Endothelial cell of umbilical vein (primary cell): ENCODE measurements around the gene SPNS2. TPM values are rescaled to one million over a fixed set of nuclear protein-coding genes. Genes with fewer than 3 reads are reported as not detected.

ENCODE experiments used
- BruUV-seq: library from RNA; stranded (reverse); fragments of 400-500 nt; replicated peaks from 2 replicates; lab custom pipeline; 2021; lab: Mats Ljungman, UMichigan
- CTCF ChIA-PET: fragments of 300-600, 350-600 bp; sonication (Branson Sonifier 250); formaldehyde crosslinking; loops from one replicate; lab custom pipeline; 2021; ENCODE audit warnings: antibody characterized with exemption, inconsistent platforms; lab: Charles Lee
- POLR2A ChIA-PET: fragments of 300-600, 350-600 bp; sonication (Branson Sonifier 250); formaldehyde crosslinking; loops from one replicate; lab custom pipeline; 2021; ENCODE audit warnings: antibody characterized with exemption, inconsistent platforms; lab: Charles Lee
- DNase-seq: peaks from one replicate; pipeline ENCODE4 v3.0.0-alpha.2; 2011; ENCODE audit warnings: low read depth, low spot score
- FAIRE-seq: peaks from 2 replicates; lab custom pipeline; 2011; peaks lifted over from hg19 to GRCh38; lab: Jason Lieb, UNC
- H2AFZ ChIP-seq: 2 replicates; pipeline ENCODE4 v1.6.0; 2012; ENCODE audit warnings: low read depth, low read length, control low read depth, inconsistent platforms
- H3K27ac ChIP-seq: 2 replicates; pipeline ENCODE4 v1.5.1; 2011; ENCODE audit warnings: low read depth, mild to moderate bottlenecking, control low read depth, low read length, moderate library complexity; ENCODE audit not compliant: insufficient read depth
- H3K27me3 ChIP-seq, 2 experiments: 2 replicates each; pipeline versions ENCODE4 v1.6.0 to v1.6.1; 2011; ENCODE audit warnings: low read length in 2 of 2, mixed read lengths in 1 of 2; ENCODE audit not compliant: control insufficient read depth in 2 of 2, insufficient read depth in 2 of 2
- H3K36me3 ChIP-seq, 2 experiments: 2 replicates in 1 of 2; 3 replicates in 1 of 2; pipeline ENCODE4 v1.5.1; 2011; ENCODE audit warnings: low read length in 2 of 2, mild to moderate bottlenecking in 1 of 2, moderate library complexity in 1 of 2; ENCODE audit not compliant: control insufficient read depth in 2 of 2, insufficient read depth in 2 of 2; ENCODE audit errors: extremely low read depth in 1 of 2
- H3K4me1 ChIP-seq: 3 replicates; pipeline ENCODE4 v1.5.1; 2011; ENCODE audit warnings: mild to moderate bottlenecking, low read length; ENCODE audit not compliant: control insufficient read depth, insufficient read depth; ENCODE audit errors: extremely low read depth
- H3K4me2 ChIP-seq: 2 replicates; pipeline ENCODE4 v1.6.1; 2011; ENCODE audit warnings: low read length, control low read depth, mixed read lengths; ENCODE audit not compliant: insufficient read depth
- H3K4me3 ChIP-seq, 3 experiments: fragments of 200-600 bp in 1 of 3; sonication (generic), shearing (Covaris generic) in 1 of 3; replicated peaks in 1 of 3; 2 replicates each; pipeline ENCODE4 v1.5.1; 2011 to 2016; ENCODE audit warnings: control low read depth in 3 of 3, low read length in 3 of 3, mild to moderate bottlenecking in 2 of 3, inconsistent platforms in 1 of 3, low read depth in 1 of 3, moderate library complexity in 1 of 3; ENCODE audit not compliant: insufficient read depth in 1 of 3
- H3K79me2 ChIP-seq: 2 replicates; pipeline ENCODE4 v1.6.0; 2012; ENCODE audit warnings: low read length, inconsistent platforms; ENCODE audit not compliant: control insufficient read depth, insufficient read depth
- H3K9ac ChIP-seq: replicated peaks from 2 replicates; pipeline ENCODE3; 2011; ENCODE audit warnings: low read length, control low read depth; ENCODE audit not compliant: insufficient read depth; ENCODE audit errors: extremely low read depth
- H3K9me1 ChIP-seq: replicated peaks from 3 replicates; pipeline ENCODE4 v1.6.0; 2011; ENCODE audit warnings: mild to moderate bottlenecking, low read length; ENCODE audit not compliant: control insufficient read depth, insufficient read depth; ENCODE audit errors: extremely low read depth
- H3K9me3 ChIP-seq: replicated peaks from 2 replicates; pipeline ENCODE4 v1.5.1; 2012; ENCODE audit warnings: low read length, inconsistent platforms; ENCODE audit not compliant: control insufficient read depth, insufficient read depth
- H4K20me1 ChIP-seq: replicated peaks from 2 replicates; pipeline ENCODE3; 2011; ENCODE audit warnings: mild to moderate bottlenecking, low read length; ENCODE audit not compliant: control insufficient read depth, insufficient read depth; ENCODE audit errors: extremely low read depth
- EZH2 ChIP-seq: IDR thresholded peaks from 2 replicates; pipeline ENCODE4 v1.6.1; 2012; ENCODE audit warnings: borderline replicate concordance, low read depth, mild to moderate bottlenecking, moderate library complexity, low read length, inconsistent platforms; ENCODE audit not compliant: severe bottlenecking
- FOS ChIP-seq: IDR thresholded peaks from 2 replicates; pipeline ENCODE4 v1.6.1; 2011; ENCODE audit warnings: mild to moderate bottlenecking, low read length, moderate library complexity, borderline replicate concordance; ENCODE audit not compliant: insufficient read depth
- GATA2 ChIP-seq: IDR thresholded peaks from 2 replicates; pipeline ENCODE4 v1.7.0; 2011; ENCODE audit warnings: low read depth, mild to moderate bottlenecking, moderate library complexity, mixed read lengths, low read length; ENCODE audit not compliant: insufficient read length, insufficient read depth
- JUN ChIP-seq: IDR thresholded peaks from 2 replicates; pipeline ENCODE4 v1.6.1; 2011; ENCODE audit warnings: borderline replicate concordance, low read depth; ENCODE audit not compliant: insufficient read length, insufficient read depth
- MYC ChIP-seq: IDR thresholded peaks from one replicate; pipeline ENCODE4 v1.6.1; 2011; ENCODE audit warnings: mild to moderate bottlenecking, low read depth, low read length
- POLR2A ChIP-seq: IDR thresholded peaks from 2 replicates; pipeline ENCODE4 v1.6.1; 2012; ENCODE audit warnings: low read depth, mild to moderate bottlenecking, control low read depth, low read length
- POLR2AphosphoS5 ChIP-seq: IDR thresholded peaks from 2 replicates; pipeline ENCODE4 v1.6.1; 2012; ENCODE audit warnings: low read depth, mild to moderate bottlenecking, control low read depth, low read length, moderate library complexity; ENCODE audit not compliant: insufficient read depth
- dilution Hi-C: fragments of 300-500 bp; cut with MboI; formaldehyde crosslinking; loops from one replicate; pipeline ENCODE4 v1.15.0; 2019; ENCODE audit warnings: low sequenced_read_pairs; ENCODE audit not compliant: extremely low pct_ligation_motif_present
- intact Hi-C: fragments of 100-400 bp; cut with micrococcal nuclease; formaldehyde crosslinking; loops from one replicate; pipeline ENCODE4 v1.10.0; 2022
- polyA plus RNA-seq, 4 experiments: library from polyadenylated mRNA; depleted of rRNA in 3 of 4; stranded (reverse) in 3 of 4; unstranded in 1 of 4; fragments of >200 nt; gene quantifications; 2 replicates each; pipeline versions ENCODE4 v1.2.1 to v1.2.3, GENCODE V29; 2011 to 2012; ENCODE audit warnings: missing spikeins in 1 of 4
- total RNA-seq: library from RNA; stranded (reverse); gene quantifications from 2 replicates; pipeline ENCODE4 v1.2.3, GENCODE V29; 2021
- TF ChIP-seq, protein P1 (sequence below): IDR thresholded peaks from 2 replicates; pipeline ENCODE4 v1.6.1; 2011; ENCODE audit not compliant: insufficient read depth, insufficient read length
- TF ChIP-seq, protein P2 (sequence below), 2 donors: IDR thresholded peaks; 1 replicate in 1 of 2; 2 replicates in 1 of 2; pipeline ENCODE4 v1.5.1; 2011; ENCODE audit warnings: low read length in 2 of 2, mild to moderate bottlenecking in 2 of 2, moderate library complexity in 2 of 2, control low read depth in 1 of 2, inconsistent platforms in 1 of 2, low read depth in 1 of 2; ENCODE audit not compliant: insufficient read depth in 1 of 2; ENCODE audit errors: extremely low read depth in 1 of 2

SPNS2 gene
- total and polyA plus RNA-seq, 2 donors (not counting 3 experiments of a cell fraction or from before 2014, with no cell fraction given) = 70.2 to 77.3 TPM

DNA sequence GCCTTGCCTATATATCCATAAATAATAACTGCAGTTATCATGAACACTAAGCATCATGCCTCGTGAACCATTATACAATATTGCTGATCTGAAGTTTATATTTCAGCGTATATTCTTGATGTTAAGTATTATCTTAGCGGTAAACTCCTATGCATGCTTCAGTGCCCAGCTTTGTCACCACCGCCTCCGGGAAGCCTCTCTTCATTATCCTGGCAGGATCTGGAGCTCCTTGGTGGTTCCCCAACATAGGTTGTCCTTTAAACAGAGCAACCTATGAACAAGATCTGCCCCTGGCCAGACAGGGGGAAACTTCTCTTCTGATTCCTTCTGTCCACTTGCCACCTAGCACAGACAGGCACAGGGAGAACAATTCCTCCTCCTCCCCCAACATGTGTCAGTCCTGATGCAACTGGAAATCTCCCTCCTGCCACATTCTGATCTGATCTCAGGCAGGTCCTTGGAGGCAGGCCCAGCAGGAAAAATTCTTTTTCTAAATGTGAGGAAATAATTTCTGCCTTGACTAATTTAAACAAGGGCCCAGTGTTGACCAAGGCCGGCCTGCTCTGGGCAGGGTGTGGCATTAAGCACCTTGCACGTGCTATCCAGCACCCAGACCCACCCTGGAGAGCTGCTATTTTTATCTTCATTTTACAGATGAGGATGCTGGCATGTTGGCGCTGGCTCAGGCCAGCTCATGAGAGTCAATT lies 22.4 kb downstream of the SPNS2 start:
- H3K27ac ChIP-seq = no peak overlapping the region
- H3K4me3 ChIP-seq = no peak overlapping the region
- peaks cover 21% of the 10 kb centered on the region for H3K4me1 ChIP-seq
- no TSS peak for BruUV-seq
- no peak overlapping the region for H2AFZ ChIP-seq
- POLR2A ChIA-PET = interaction anchor here (0.9 kb wide), 1 partner anchor 17 kb away, joined by 4 read pairs; no protein-coding TSS in a partner anchor
- no peaks in the 10 kb centered on the region for H4K20me1 ChIP-seq
- H3K4me2 ChIP-seq = no peak overlapping the region
- dilution Hi-C loops (no loop called here), intact Hi-C loops (no loop called here)
- no peaks in the 10 kb centered on the region for H3K79me2 ChIP-seq
- TF ChIP-seq MYC (no peak), POLR2A (no peak), GATA2 (no peak), JUN (no peak), POLR2AphosphoS5 (no peak), FOS (no peak), EZH2 (no peak)
- TF ChIP-seq, protein P1, sequence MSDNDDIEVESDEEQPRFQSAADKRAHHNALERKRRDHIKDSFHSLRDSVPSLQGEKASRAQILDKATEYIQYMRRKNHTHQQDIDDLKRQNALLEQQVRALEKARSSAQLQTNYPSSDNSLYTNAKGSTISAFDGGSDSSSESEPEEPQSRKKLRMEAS = no peak
- TF ChIP-seq, protein P2, sequence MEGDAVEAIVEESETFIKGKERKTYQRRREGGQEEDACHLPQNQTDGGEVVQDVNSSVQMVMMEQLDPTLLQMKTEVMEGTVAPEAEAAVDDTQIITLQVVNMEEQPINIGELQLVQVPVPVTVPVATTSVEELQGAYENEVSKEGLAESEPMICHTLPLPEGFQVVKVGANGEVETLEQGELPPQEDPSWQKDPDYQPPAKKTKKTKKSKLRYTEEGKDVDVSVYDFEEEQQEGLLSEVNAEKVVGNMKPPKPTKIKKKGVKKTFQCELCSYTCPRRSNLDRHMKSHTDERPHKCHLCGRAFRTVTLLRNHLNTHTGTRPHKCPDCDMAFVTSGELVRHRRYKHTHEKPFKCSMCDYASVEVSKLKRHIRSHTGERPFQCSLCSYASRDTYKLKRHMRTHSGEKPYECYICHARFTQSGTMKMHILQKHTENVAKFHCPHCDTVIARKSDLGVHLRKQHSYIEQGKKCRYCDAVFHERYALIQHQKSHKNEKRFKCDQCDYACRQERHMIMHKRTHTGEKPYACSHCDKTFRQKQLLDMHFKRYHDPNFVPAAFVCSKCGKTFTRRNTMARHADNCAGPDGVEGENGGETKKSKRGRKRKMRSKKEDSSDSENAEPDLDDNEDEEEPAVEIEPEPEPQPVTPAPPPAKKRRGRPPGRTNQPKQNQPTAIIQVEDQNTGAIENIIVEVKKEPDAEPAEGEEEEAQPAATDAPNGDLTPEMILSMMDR (IDR thresholded peaks at IDR 0.05; ENCODE audit: extremely low read depth in 1 of 2, insufficient read depth in 1 of 2, low read depth in 1 of 2, low read length in 2 of 2) = no peak
- H3K9me1 ChIP-seq = no peaks in the 10 kb centered on the region
- no peaks in the 10 kb centered on the region for H3K27me3 ChIP-seq
- CTCF ChIA-PET = interaction anchor here (1.1 to 1.2 kb wide), 2 partner anchors 16 to 101 kb away, joined by 3 read pairs; no protein-coding TSS in a partner anchor
- no peak for FAIRE-seq
- H3K36me3 ChIP-seq = peaks cover 0 to 16% of the 10 kb centered on the region in 2 experiments
- no peaks in the 10 kb centered on the region for H3K9me3 ChIP-seq
- H3K9ac ChIP-seq = no peak overlapping the region
- DNase-seq = peak; percentile 54
